ENCODE measurements around the gene RERE. TPM values are rescaled to one million over a fixed set of nuclear protein-coding genes. Genes with fewer than 3 reads are reported as not detected.

The RERE gene
- total RNA-seq, 1 donor from 2014 or later = 124 TPM

DNA sequence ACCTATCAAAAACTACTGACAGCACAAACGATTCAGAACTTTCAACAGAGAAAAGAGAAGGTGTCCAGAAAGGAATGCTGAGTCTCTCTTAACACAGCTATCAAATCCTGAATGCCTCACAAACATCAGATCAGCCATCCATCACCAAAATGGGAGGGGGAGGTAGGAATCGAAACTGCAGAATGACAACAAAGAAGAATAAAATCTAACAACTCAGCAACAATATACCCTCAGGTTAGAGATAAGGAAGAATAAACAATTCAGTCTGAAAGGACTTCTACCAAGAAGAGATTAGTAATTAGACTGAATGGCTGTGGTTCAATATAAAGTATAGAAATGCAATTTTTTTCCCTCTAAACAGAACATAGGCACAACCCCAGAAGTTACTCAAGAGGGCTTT is 94.4 kb downstream of the RERE start:
- no peak overlapping the region for H3K9ac ChIP-seq (ENCODE audit: low read length)
- FAIRE-seq = no peak
- H3K4me2 ChIP-seq (ENCODE audit: low read length) = no peak overlapping the region
- H3K36me3 ChIP-seq (ENCODE audit: insufficient read depth, low read length) = no peaks in the 10 kb centered on the region
- H3K27me3 ChIP-seq (ENCODE audit: insufficient read depth, low read length) = no peaks in the 10 kb centered on the region
- no peak for TF ChIP-seq EZH2 (IDR thresholded peaks at IDR 0.05; ENCODE audit: insufficient read depth, low read length)
- TF ChIP-seq, protein P1, sequence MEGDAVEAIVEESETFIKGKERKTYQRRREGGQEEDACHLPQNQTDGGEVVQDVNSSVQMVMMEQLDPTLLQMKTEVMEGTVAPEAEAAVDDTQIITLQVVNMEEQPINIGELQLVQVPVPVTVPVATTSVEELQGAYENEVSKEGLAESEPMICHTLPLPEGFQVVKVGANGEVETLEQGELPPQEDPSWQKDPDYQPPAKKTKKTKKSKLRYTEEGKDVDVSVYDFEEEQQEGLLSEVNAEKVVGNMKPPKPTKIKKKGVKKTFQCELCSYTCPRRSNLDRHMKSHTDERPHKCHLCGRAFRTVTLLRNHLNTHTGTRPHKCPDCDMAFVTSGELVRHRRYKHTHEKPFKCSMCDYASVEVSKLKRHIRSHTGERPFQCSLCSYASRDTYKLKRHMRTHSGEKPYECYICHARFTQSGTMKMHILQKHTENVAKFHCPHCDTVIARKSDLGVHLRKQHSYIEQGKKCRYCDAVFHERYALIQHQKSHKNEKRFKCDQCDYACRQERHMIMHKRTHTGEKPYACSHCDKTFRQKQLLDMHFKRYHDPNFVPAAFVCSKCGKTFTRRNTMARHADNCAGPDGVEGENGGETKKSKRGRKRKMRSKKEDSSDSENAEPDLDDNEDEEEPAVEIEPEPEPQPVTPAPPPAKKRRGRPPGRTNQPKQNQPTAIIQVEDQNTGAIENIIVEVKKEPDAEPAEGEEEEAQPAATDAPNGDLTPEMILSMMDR (IDR thresholded peaks at IDR 0.05; ENCODE audit: insufficient read depth, low read depth, low read length) = no peak
- peaks cover 25% of the 10 kb centered on the region for H4K20me1 ChIP-seq (ENCODE audit: insufficient read depth, low read length)
- H3K27me3 Mint-ChIP-seq (ENCODE audit: low read depth, unreplicated experiment) = no peaks in the 10 kb centered on the region
- H3K4me1 Mint-ChIP-seq (ENCODE audit: low read depth, unreplicated experiment) = peaks cover 21% of the 10 kb centered on the region
- no peaks in the 10 kb centered on the region for H3K9me3 ChIP-seq (ENCODE audit: insufficient read depth, low read depth, low read length)
- peaks cover 7% of the 10 kb centered on the region for H3K36me3 Mint-ChIP-seq (ENCODE audit: low read depth, unreplicated experiment)
- no peak overlapping the region for H3K27ac Mint-ChIP-seq (ENCODE audit: unreplicated experiment)
- no peak overlapping the region for H3K4me3 Mint-ChIP-seq (ENCODE audit: unreplicated experiment)
- no peak overlapping the region for H3K4me3 ChIP-seq (ENCODE audit: insufficient read depth, low read depth, low read length)
- no peak overlapping the region for H2AFZ ChIP-seq (ENCODE audit: low read depth, low read length)
- peaks cover 10% of the 10 kb centered on the region for H3K79me2 ChIP-seq (ENCODE audit: insufficient read depth, low read length)
- H3K4me1 ChIP-seq (ENCODE audit: insufficient read depth, low read length) = no peaks in the 10 kb centered on the region
- DNase-seq (ENCODE audit: low read depth) = no peak
- H3K9me3 Mint-ChIP-seq (ENCODE audit: unreplicated experiment) = no peaks in the 10 kb centered on the region
- no peak overlapping the region for H3K27ac ChIP-seq (ENCODE audit: low read depth, low read length)

DNA sequence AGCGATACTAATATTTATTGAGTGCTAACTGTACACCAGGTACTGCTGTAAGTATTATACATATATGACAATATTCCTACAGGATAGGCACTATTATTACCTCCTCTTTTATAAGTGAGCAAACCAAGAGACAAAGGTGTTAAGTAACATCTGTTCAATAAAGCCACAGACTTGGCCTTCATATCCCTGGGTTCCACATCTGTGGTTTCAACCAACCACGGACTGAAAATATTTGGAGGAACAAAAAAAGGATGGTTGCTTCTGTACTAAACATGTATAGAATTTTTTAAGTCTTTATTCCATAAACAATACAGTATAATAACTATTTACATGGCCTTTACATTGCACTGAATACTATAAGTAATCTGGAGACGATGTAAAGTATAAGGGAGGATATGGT is 95.1 kb downstream of the RERE start:
- FAIRE-seq = no peak
- Histone ChIP-seq H3K4me3 (ENCODE audit: insufficient read depth, low read depth, low read length) (no peak overlapping the region), H3K4me1 (ENCODE audit: insufficient read depth, low read length) (no peaks in the 10 kb centered on the region), H3K9me3 (ENCODE audit: insufficient read depth, low read depth, low read length) (no peaks in the 10 kb centered on the region), H2AFZ (ENCODE audit: low read depth, low read length) (no peak overlapping the region), H3K27ac (ENCODE audit: low read depth, low read length) (no peak overlapping the region), H4K20me1 (ENCODE audit: insufficient read depth, low read length) (peaks cover 20% of the 10 kb centered on the region), H3K9ac (ENCODE audit: low read length) (no peak overlapping the region), H3K4me2 (ENCODE audit: low read length) (no peak overlapping the region), H3K27me3 (ENCODE audit: insufficient read depth, low read length) (no peaks in the 10 kb centered on the region), H3K79me2 (ENCODE audit: insufficient read depth, low read length) (peaks cover 10% of the 10 kb centered on the region), H3K36me3 (ENCODE audit: insufficient read depth, low read length) (no peaks in the 10 kb centered on the region)
- no peak overlapping the region for H3K4me3 Mint-ChIP-seq (ENCODE audit: unreplicated experiment)
- TF ChIP-seq, protein P1 (IDR thresholded peaks at IDR 0.05; ENCODE audit: insufficient read depth, low read depth, low read length) = no peak
- no peak for TF ChIP-seq EZH2 (IDR thresholded peaks at IDR 0.05; ENCODE audit: insufficient read depth, low read length)
- peaks cover 26% of the 10 kb centered on the region for H3K4me1 Mint-ChIP-seq (ENCODE audit: low read depth, unreplicated experiment)
- no peaks in the 10 kb centered on the region for H3K9me3 Mint-ChIP-seq (ENCODE audit: unreplicated experiment)
- H3K27me3 Mint-ChIP-seq (ENCODE audit: low read depth, unreplicated experiment) = no peaks in the 10 kb centered on the region
- H3K36me3 Mint-ChIP-seq (ENCODE audit: low read depth, unreplicated experiment) = peaks cover 9% of the 10 kb centered on the region
- no peak overlapping the region for H3K27ac Mint-ChIP-seq (ENCODE audit: unreplicated experiment)
- DNase-seq (ENCODE audit: low read depth) = no peak

DNA sequence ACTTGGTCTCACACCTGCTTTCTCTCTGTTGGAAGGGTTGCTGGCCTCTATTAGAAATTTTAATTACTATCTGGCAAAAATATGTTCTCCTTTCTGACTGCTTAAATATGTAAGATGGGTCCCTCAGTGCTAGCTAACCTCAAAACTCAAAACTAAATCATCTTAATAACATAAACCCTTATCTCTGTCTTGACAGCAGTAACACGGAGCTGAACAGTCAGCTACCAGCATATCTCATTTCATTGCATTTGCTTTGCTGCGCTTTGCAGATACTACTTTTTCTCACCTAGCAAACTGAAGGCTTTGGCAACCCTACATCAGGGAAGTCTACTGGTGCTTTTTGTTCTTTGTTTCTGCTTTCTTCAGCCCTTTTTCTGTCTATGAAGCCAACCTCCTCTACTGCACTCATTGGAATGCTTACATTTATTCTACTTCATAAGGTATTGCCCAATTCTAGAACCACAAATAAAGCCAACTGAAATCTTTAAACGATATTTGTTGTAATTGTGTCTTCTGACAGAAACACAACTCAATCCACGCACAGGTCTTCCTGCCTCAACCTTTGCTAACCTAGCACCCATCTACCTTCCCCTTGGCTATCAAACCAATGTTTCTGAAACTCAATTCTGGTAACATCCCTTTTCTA is 95.6 kb downstream of the RERE start:
- no peak overlapping the region for H2AFZ ChIP-seq (ENCODE audit: low read depth, low read length)
- FAIRE-seq = no peak
- no peak overlapping the region for H3K4me2 ChIP-seq (ENCODE audit: low read length)

More for the DNA sequence above, 95.6 kb downstream of the RERE start:
- no peak overlapping the region for H3K27ac Mint-ChIP-seq (ENCODE audit: unreplicated experiment)
- no peak overlapping the region for H3K4me3 ChIP-seq (ENCODE audit: insufficient read depth, low read depth, low read length)
- no peak overlapping the region for H3K9ac ChIP-seq (ENCODE audit: low read length)
- H3K4me1 ChIP-seq (ENCODE audit: insufficient read depth, low read length) = no peaks in the 10 kb centered on the region
- peaks cover 29% of the 10 kb centered on the region for H3K4me1 Mint-ChIP-seq (ENCODE audit: low read depth, unreplicated experiment)
- H3K4me3 Mint-ChIP-seq (ENCODE audit: unreplicated experiment) = no peak overlapping the region
- no peaks in the 10 kb centered on the region for H3K27me3 Mint-ChIP-seq (ENCODE audit: low read depth, unreplicated experiment)
- peaks cover 18% of the 10 kb centered on the region for H4K20me1 ChIP-seq (ENCODE audit: insufficient read depth, low read length)
- TF ChIP-seq, protein P1 (IDR thresholded peaks at IDR 0.05; ENCODE audit: insufficient read depth, low read depth, low read length) = no peak
- no peak for TF ChIP-seq EZH2 (IDR thresholded peaks at IDR 0.05; ENCODE audit: insufficient read depth, low read length)
- no peaks in the 10 kb centered on the region for H3K9me3 ChIP-seq (ENCODE audit: insufficient read depth, low read depth, low read length)
- no peaks in the 10 kb centered on the region for H3K36me3 ChIP-seq (ENCODE audit: insufficient read depth, low read length)
- peaks cover 9% of the 10 kb centered on the region for H3K36me3 Mint-ChIP-seq (ENCODE audit: low read depth, unreplicated experiment)
- no peaks in the 10 kb centered on the region for H3K27me3 ChIP-seq (ENCODE audit: insufficient read depth, low read length)
- DNase-seq (ENCODE audit: low read depth) = no peak
- no peak overlapping the region for H3K27ac ChIP-seq (ENCODE audit: low read depth, low read length)
- peaks cover 10% of the 10 kb centered on the region for H3K79me2 ChIP-seq (ENCODE audit: insufficient read depth, low read length)
- no peaks in the 10 kb centered on the region for H3K9me3 Mint-ChIP-seq (ENCODE audit: unreplicated experiment)
